HG03460 (cell line): Measurements from ENCODE around the gene CLEC16A.
"Not testable (repeated sequence)": the region's sequence is repeated elsewhere in the genome, so short reads cannot be mapped to it uniquely, and the experiment has no call there.

Source experiments
- ATAC-seq: cut with Tn5 transposase; IDR thresholded peaks from one replicate; pipeline ENCODE4 v1.9.1; 2021; ENCODE audit not compliant: unreplicated experiment

The CLEC16A gene

GRCh38 chr16:11205754-11206581 lies 261.6 kb downstream of the CLEC16A start:
- no peak for ATAC-seq

- no peak for ATAC-seq
These were observed 263.3 kb downstream of the CLEC16A start for GRCh38 chr16:11207646-11208045.

DNA sequence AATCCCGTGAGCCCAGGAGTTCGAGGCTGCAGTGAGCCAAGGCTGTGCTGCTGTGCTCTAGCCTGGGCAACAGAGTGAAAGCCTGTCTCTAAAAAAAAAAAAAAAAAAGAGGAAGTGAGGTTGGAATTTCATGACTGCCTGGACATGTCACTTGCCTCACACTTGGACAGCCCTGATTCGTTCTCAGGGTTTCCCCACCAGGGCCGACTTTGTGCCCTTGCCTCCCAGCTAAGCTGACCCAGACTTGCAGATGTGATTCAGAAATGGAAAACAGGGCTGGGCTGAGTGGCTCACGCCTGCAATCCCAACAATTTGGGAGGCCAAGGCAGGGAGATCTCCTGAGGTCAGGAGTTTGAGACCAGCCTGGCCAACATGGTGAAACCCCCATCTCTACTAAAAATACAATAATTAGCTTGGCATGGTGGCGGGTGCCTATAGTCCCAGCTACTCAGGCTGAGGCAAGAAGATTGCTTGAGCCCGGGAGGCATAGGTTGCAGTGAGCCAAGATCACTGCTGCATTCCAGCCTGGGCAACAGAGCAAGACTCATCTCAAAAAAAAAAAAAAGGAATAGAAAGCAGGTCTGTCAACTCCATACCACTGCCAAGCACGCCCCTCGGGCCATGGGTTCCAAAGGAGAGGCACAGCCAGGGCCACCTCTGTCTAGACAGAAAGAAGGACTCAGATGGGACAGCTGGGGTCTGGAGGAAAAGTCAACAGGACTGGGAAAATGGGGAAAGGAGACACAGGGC lies 264.7 kb downstream of the CLEC16A start:
- ATAC-seq: no peak

DNA sequence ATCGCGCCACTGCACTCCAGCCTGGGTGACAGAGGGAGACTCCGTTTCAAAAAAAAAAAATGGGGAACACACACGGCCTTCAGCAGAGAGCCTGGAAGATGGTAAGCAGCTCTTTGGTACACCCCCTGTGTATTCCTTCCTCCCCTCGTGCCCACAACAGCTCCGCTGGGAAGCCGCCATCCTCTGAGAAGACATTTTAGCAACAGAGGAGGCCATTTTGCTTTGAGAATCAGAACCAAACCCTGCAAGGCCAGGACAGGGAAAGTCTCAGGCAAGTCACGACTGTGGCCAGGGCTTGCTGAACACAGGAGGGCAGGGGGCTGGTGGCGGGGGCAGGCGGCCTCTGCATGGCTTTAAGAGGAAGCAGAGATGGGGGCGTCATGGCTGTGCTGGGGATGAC lies 265.9 kb downstream of the CLEC16A start:
- ATAC-seq: no peak

DNA sequence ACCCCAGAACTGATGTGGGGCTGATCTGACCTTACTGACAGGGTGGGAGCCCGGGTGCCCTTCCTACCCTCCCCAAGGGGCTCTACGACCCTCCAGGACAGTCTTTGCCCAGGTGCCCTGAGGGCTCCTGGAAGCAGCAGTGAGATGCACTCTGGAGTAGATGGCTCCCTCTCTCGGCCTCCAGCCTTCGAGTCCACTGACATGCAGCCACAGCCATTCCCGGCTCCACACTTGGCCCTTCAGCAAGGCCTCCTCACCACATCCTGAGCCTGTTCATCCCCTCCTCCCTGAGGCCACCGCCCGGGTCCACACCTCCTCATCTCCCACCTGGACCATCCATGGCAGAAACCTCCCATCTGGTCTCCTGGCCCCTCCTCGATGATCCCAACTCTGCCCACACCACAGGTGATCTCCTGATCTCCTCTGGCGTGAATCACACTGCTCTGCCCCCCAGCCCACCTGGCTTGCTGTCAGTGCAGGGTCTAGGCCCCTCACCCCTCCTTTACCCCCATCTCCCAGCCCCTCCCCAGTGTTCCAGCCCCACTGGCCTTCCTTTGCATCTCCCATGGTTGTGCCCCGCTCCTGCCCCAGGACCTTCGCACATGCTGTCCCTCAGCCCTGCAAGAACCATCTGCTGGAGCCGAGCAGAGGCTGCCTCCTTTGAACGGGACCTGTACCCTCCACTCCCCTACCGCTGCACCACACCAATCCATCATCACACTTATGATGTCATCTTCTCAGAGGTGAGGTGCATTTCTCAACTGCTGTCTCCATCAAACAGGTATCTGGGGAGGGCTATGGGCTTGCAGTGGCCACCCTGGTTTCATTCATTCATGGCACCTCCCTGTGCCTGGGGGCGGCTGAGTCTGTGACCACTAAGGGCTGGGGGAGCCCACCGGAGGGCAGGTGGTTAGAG lies 267.0 kb downstream of the CLEC16A start:
- no peak for ATAC-seq

GRCh38 chr16:11211977-11212797 lies 267.8 kb downstream of the CLEC16A start:
- no peak for ATAC-seq

DNA sequence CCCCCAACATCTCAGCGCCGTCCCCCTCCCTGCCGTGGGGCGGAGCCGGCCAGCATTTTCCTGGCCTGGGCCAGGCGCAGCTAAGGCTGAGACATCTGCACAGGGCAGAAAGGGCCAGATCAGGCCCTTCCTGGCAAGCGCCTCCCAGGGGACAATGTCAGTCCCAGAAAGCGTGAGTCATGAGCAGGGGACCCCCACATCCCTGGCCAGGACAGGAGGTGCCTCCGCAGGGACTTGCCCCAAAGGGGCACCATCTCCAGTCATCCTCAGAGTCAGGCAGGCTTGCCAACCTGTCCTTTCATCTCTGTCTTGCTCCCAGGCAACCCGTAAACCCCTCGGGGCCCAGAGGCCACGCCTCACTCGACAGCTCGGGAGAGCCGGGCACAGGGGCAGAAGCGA lies 268.4 kb downstream of the CLEC16A start:
- ATAC-seq: no peak

DNA sequence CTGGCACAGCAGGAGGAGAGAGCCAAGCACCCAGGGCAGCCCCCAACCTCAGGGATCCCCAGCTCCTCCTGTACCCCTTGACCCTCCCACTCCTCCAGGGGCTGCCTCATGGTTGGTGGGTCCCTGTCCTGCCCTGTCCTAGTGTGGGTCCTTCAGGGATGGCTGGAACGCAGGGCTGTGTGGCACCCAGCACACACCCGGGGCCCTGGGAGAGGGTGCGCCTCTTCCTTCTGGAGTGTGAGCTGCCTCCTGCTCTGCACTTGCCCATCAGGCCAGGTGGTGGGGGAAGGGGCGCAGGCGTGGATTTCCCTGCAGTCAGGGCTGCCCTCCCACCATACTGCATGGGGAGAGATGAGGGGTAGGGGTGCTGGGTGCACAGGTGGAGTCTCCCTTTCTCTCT lies 269.0 kb downstream of the CLEC16A start:
- no peak for ATAC-seq

GRCh38 chr16:11213799-11214198 lies 269.4 kb downstream of the CLEC16A start:
- ATAC-seq: no peak

- ATAC-seq: no peak
These were observed 271.7 kb downstream of the CLEC16A start for GRCh38 chr16:11215935-11216556.

GRCh38 chr16:11217651-11218603 lies 273.6 kb downstream of the CLEC16A start:
- ATAC-seq: no peak

DNA sequence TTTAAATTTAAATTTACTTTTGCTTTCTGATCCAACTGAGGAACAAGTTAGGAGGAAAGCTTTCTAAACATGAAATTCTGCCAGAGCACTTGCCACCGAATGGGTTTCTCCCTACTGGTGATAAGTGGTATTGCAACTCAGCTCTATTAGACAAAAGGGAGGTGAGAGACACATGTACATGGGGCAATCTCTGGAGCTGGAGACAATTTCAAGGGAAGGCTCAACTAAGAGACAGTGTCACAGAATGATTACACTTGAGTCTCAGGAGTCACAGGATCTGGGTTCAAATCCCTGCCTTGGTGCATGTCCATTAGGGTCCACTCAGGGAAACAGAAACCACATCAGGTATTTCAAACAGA lies 274.2 kb downstream of the CLEC16A start:
- ATAC-seq: no peak

- ATAC-seq: no peak
These were observed 274.8 kb downstream of the CLEC16A start for GRCh38 chr16:11219178-11219577.

DNA sequence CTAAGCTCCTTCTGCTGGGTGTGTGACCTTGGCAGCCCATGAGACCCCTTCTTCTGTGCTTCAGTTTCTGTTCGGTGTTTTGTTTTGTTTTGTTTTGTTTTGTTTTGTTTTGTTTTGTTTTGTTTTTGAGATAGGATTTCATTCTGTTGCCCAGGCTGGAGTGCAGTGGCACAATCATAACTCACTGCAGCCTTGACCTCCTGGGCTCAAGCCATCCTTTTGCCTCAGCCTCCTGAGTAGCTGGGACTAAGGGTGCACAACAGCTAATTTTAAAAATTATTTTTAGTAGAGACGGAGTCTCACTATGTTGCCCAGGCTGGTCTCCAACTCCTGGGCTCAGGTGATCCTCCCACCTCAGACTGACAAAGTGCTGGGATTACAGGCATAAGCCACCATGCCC lies 276.1 kb downstream of the CLEC16A start:
- ATAC-seq: not testable (repeated sequence)

- no peak for ATAC-seq
These were observed 279.9 kb downstream of the CLEC16A start for GRCh38 chr16:11224096-11224893.

DNA sequence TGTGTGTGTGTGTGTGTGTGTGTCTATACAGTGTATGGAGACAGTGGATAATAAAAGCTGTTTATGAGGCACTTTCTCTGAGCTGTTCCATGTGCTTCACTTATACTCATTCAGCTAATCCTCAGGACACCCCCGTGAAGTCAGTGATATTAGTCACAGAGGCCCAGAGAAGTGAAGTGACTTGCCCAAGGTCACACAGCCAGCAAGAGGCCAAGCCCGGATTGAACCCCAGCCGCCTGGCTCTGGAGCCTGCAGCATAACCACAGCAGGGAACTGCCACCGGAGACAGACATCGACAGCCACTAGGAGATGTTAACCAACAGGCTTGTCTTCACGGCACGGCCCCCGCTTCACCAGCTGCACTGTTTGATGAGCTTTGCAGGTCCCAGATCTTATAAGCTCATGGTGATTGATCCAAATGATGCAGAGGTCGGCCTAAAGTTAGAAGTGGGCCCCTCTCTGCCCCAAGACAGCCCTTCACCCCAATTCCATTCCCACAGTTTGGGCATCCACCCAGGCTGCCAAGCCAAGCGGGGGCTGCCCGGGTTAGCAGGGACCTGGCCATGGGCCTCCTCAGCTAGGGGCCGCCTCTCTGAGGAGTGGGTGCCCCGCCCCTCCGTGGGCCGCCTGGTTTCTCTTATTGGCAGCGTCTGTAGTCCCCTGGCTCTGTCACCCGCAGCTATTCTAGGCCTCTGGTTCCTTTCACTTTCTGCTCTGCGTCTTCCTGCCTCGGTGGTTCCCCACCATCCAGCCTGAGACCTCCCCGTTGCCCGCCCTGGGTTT lies 280.7 kb downstream of the CLEC16A start:
- ATAC-seq: peak; percentile 85
